Kidney capillary endothelial cell (primary cell): ENCODE measurements around the gene NDUFA3.

Experiments used
- DNase-seq: peaks from one replicate; pipeline ENCODE4 v3.0.0-alpha.2; 2018; ENCODE audit warnings: low spot score

Gene NDUFA3

DNA sequence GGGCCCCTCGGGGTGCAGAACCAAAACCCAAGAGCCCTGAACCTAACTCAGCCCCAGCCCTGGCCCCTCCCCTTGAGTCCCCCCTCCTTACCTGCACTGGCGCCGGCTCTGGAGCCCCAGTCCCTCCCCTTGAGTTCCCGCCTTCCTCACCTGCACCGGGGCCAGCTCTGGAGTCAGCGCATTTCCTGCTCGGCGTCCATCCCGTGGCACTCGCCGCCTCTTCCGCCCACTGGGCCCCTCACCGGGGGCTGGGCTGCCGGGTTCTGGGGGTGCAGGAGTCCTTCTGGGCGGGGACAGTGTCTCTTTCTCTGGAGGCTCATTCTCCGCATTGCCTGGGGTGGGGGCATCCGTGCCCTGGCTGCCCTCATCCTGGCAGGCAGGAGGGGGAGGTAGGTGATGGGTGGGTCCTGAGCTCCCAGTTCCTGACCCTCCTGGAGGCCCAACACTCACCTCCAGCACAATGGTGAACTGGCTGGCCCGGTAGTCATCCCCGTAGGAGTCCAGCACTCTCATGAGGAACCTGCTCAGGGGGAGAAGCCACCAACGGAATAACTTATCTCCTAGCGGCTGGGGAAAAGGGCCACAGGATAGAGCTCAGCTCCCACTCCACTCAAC is 5.3 kb downstream of the NDUFA3 start:
- DNase-seq: no peak

DNA sequence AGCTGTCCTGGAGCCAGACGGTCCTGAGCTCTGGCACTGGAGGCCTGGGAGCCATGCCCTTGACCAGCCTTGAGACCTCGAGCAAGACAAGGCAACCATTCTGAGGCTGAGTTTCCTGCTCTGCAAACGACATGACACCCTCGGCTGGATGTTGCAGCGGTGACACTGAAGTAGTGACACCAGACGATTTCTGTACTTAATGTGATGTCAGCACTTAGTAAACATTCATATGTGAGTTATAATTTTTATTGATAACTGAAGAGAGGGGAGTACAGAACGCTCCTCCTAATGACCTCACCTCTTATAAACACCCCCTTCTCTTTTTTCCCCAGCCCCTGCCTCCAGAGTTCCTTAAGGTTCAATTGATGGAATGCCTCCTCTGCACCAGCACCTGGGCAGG is 5.8 kb downstream of the NDUFA3 start:
- DNase-seq: no peak

DNA sequence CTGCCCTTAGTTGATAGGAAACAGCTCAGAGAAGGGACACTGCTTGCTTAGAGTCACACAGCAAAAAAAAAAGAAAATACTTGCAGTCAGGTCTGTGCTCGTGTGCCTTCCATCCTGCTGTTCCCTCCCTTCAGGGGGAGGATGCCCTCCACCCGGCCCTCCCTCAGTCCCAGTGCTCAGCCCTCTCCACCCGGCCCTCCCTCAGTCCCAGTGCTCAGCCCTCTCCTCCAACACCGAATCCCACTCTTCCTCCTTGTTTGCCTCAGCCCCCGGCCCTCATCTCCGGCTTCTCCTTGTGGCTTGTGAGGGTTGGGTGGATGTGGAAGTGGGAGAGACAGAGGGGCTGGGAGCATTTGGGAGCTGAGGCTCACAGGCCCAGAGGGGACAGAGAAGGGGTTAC is 7.0 kb downstream of the NDUFA3 start:
- DNase-seq: no peak

DNA sequence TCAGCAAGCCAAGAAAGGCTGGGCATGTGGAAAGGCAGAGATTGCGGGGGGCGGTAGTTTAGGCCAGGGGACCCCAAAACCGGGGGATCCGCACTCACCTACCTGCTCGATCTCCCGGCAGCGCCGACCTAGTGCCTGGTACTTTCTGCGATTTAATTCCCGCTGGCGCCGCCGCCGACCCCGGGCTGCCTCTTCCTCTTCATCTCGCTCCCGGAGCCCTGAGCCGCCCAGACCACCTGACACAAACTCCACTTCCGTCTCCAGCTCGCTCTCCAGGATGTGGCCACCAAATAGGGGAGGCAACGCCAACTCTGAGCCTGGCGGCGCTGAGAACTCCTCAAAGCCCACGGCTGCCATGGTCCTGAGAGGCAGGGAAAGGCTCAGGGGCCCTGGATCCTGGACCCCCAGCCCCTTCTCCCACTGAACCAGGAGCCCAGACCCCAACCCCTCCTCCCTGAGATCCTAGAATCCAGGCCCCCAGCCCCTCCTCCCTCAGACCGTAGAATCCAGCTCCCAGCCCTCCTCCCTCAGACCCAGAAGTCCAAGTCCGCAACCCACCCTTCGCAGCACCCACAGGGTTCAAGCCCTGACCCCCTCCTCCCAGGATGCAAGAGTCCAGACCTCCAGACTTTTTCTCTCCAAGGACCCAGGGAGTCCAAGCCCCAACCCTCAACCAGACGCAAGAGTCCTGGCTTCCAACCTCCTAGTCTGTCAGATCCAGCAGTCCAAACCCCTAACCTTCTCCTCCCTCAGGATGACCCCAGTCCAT is 11.9 kb downstream of the NDUFA3 start:
- peak; percentile 53 for DNase-seq

DNA sequence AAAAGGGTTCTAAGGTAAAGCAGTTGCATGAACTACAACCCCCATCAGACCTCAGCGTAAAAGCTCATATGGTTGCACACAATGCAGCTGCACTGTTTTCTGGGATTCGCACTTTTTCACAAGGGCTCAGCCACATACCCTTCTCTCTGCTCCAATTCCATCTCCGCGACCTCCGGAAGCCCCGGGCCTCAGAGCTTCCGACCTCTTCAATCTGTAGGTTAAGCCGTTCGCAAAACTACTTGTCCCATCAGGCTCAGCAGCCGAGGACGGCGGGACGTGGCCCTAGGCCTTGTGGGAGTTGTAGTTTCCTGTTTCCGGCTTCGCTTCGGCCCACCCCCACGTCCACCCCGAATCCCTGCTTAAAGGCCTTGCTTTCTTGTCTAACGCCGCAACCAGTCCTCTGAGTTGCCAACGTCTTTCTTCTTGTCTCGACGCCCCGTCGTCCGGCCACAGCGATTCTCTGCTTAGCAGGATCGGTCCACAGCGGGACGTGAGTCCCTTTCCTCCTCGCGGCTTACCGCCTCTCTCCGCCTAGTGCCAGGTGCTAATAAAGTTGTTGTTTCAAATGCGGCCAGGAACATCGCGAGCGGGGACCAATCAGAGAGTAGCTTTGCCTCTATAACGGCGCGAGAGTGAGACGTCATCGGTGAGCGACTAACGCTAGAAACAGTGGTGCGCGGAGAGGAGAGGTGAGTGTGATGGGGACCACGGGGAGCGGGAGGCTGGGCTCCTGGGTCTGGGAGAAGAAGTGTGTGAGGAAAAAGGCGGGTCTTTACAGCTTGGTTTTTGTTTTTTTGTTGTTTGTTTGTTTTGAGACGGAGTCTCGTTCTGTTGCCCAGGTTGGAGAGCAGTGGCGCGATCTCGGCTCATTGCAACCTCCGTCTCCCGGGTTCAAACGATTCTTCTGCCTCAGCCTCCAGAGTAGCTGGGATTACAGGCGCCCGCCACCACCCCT is 12.7 kb downstream of the NDUFA3 start, which contains the start of the genes PRPF31 and TFPT:
Gene PRPF31 (plus strand): TSS at position 646 of the 955 bp plus-strand sequence. CDS start 2,525 bp downstream, outside the sequence.
Gene TFPT (minus strand): TSS at position 549 of the 955 bp plus-strand sequence. CDS start 388 bp downstream, at position 161.
- DNase-seq: peak; percentile 97

DNA sequence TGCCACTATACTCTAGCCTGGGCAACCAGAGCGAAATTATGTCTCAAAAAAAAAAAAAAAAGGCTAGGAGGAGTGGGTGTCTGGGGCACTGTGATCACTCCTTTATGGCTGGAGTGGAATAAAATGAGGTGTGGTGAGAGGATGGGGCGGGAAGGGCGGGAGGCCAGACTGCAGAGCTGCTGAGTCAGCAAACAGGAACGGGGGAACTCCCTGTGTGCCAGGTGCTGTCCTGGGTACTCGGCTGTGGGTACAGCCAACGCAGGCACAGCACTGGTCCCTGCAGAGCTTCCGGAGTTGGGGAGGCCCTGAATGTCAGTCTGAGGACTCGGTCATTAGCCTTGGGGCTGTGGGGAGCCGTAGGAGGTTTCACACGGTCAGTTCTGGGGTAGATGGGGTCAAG is 18.6 kb downstream of the NDUFA3 start:
- DNase-seq: no peak

DNA sequence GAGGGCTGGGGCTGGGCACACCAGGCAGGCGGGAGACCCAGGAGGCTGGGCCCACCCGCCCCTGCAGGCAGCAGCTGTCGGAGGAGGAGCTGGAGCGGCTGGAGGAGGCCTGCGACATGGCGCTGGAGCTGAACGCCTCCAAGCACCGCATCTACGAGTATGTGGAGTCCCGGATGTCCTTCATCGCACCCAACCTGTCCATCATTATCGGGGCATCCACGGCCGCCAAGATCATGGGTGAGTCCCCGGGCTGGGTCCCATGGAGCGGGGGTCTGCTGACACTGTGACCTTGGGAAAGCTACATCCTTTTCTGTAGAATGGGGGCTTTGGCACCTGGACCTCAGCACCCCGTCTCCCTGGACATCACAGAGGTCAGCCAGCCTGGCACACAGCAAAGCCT is 21.0 kb downstream of the NDUFA3 start:
- DNase-seq: no peak

DNA sequence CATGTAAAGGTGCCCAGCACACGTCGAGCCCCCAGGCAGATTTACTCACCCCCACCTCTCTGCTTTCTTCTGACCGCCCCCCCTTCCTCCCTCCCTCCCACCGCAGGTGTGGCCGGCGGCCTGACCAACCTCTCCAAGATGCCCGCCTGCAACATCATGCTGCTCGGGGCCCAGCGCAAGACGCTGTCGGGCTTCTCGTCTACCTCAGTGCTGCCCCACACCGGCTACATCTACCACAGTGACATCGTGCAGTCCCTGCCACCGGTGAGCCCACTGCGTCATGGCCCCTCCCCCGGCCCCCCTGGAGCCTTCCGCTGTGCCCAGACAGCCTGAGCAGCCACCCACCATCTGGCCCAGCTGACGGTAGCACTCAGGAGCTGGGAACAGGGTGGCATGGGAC is 21.7 kb downstream of the NDUFA3 start:
- DNase-seq: no peak

DNA sequence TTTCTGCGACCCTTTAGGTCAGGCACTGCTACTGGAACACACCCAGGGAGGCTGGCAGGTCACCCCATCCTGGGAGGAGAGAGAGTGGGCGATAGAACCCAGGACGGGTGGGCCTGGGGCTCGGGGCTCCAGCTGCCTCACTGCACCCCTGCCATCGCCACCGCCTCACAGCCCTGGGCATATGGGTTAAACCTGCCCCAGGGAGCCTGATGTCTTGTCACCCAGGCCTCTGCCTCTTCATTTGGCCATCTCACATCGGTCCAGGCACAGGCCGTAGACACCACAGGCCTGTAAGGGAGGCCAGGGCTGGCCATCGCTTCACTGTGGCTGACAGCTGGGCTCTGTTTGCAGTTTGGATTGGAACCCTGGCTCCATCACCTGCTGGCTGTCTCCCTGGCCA is 23.1 kb downstream of the NDUFA3 start:
- no peak for DNase-seq

DNA sequence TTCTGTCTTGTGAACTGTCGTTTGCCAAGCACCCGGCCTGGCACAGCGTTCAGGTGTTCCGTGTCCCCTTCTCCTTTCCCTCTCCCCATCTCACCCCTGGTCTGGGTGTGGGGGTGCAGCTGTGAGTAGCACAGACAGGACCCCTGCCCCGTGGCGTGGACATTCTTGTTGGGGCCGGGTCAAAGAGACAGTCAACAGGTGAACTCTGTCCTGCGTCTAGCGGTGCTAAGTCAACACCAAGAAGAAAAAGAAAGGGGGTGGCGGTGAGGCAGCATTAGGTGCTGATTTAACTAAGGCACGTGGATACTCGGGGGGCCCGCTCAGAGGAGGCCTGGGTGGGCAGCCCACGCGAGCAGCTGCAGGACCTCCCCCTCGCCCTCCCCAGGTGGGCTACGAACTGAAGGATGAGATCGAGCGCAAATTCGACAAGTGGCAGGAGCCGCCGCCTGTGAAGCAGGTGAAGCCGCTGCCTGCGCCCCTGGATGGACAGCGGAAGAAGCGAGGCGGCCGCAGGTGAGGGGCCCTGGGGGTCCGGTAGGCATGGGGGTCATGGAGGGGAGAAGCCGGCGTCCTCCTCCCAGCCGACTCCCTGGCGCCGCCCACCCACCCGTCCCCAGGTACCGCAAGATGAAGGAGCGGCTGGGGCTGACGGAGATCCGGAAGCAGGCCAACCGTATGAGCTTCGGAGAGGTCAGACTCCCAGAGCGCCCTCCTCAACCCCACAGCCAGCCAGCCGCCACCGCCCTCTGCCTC is 25.2 kb downstream of the NDUFA3 start:
- no peak for DNase-seq

DNA sequence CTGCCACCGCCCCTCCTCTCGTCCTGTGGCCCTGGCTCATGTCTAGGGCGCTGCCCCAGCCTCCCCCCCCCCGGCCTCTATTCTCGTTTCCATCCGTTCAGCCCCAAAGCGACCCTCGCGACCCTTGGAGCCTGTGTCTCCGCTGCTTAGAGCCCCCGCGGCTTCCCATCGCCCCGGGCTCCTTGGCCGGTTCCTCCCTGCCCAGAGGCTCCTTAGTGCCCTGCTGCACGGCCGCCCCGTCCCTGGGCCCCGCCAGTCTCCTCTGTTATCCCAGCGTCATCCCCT is 25.7 kb downstream of the NDUFA3 start:
- no peak for DNase-seq

DNA sequence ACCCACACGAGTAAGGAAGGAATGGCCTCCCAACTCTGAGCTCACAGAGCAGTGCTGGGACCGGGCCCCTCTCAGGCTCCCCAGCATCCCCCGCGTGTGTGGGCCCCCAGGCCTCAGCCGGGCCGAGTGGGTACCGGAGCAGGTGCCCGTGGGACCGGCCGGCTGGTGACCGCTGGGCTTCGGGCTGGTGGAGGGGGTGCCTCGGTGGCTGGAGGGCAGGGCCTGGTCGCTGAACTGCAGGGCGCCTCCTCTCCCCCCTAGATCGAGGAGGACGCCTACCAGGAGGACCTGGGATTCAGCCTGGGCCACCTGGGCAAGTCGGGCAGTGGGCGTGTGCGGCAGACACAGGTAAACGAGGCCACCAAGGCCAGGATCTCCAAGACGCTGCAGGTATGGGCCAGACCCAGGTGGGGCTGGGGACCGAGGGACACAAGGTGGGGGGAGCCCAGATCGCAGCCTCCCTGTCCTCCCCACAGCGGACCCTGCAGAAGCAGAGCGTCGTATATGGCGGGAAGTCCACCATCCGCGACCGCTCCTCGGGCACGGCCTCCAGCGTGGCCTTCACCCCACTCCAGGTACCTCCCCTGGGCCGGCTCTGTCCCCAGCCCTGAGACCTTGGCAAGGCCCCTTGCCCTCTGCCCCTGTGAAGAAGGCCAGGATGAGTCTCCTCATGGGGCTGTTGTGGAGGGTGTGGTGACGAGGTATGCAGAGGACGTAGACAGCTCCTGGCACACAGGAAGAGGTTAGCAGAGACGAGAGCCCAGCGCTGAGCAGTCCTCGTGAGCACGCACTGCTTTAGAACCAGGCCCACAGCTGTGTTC is 26.4 kb downstream of the NDUFA3 start:
- no peak for DNase-seq

DNA sequence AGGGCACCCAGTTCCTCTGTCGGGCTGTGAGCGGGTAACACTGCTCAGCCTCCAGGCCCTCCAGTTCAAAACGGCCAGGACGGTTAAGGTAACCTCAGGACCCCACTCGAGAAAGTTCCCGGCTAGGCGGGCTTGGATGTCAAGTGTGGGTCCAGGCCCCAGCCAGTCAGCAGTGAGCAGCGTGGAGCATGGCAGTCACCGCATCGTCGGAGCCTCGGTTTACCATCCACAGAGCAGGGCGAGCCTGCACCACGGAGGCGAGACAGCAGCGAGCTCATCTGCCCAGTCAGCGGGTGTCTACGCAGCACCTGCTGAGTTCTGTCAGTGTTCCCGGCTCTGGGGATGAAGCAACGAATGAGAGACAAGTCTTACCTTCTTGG is 27.0 kb downstream of the NDUFA3 start:
- no peak for DNase-seq

DNA sequence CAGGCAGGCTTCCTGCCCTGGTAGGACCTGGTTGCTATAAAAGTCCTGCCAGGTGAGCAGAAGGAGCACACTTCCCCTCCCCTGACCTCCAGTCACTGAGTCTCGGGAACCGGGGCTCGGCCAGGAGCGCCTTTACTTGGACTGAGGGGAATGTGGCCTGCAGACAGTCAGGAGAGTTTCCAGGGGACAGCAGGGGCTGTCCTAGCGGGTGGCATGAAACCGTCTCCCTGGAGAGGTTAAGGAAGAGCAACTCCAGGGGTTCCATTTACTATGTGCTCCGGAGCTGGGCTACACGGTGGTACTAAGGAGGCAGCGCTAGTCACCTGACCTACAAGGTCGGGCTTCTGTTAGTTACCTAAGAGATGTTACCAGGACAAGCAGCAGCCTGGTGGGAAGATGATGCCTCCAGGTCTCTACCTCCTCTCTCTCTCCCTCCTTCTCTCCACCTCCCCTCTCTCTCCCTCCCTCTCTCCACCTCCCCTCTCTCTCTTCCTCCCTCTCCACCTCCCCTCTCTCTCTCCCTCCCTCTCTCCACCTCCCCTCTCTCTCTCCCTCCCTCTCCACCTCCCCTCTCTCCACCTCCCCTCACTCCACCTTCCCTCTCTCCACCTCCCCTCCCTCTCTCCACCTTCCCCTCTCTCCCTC is 30.8 kb downstream of the NDUFA3 start:
- DNase-seq: peak; percentile 44

DNA sequence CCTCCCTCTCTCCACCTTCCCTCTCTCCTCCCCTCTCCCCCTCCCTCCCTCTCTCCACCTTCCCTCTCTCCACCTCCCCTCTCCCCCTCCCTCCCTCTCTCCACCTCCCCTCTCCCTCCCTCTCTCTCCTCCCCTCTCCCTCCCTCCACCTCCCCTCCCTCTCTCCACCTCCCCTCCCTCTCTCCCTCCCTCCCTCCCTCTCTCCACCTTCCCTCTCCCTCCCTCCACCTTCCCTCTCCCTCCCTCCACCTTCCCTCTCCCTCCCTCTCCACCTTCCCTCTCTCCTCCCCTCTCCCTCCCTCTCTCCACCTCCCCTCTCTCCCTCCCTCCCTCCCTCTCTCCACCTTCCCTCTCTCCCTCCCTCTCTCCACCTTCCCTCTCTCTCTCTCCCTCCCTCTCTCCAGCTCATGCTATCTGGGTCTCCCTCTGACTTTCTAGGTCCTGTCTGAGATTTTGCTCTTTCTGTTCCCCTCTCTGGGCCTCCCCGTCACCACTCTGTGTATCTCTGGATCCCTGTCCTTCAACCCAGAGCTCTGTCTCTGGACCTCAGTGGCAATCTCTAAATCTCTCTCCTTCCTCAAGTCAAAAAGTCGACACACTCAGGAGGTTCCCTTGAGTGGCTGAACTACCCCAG is 31.4 kb downstream of the NDUFA3 start:
- DNase-seq: no peak

DNA sequence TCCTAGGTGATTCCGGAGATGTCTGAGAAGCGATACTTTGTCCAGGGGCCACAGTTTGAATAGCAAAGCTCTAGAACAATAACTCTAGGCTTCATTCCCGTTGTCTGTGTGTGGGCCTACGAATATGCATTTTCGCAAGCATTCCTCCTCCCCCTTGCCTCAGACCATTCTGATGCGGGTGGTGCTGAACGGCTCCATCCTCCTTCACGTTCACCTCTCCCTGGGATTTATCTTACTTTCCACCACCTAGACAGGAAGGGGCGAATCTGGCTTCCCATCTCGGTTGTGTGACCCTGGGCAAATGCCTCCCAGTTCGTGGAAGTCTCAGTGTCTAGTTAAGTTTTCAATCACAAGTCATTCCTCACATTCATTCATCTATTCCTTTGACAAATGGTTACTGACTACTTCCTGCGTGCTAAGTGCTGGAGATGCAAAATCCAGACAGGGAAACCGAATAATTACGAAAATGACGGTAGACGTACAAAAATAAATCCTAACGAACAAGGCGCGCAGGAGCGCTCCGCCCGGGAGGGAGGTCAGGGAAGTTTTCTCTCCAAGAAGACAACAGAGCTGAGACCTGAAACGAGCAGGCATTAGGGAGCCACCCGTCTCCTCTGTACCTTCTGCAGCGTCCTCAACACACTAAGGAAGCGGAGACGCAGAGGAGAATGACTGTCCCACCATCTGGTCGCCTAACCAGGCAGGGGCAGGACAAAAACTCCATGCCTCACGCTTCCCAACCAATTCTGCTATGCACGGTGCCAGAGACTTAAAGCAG is 33.6 kb downstream of the NDUFA3 start:
- no peak for DNase-seq

DNA sequence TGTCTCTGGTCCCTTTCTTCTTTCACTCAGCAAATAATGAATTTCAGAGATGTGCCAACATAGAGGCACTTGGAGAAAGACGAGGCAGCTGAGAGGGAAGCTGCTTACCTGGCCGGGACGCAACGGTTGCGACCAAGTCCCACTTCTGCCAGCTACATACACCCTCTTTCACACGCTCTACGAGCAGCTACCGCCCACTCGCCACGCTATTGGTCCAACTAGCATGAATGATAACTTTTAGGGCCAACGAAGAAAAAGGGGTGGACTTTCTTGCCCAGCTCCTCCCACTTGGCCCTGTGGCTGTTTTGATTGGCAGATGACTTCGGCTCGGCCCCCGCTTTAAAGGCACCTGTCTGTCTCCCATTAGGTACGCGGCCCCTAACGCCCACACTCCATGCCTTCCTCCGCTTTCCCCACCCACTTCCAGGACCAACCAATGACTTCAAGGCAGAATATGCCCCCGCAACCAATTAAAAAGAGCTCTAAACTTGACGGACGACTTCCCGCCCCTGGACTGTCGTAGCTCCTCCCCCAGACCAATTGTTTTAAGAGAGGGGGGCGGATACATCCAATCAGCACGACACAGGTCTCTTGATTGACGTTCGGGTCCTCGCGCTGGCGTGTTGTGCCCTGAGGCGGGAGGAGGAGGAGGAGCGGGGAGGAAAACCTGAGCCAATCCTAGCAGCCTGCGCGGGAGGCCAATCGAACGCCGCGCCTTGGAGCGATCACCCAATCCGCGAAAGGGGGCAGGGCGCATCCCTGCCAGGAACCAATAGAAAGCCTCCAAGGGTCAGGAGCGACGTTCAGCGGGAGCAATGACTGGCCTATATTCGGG is 34.4 kb downstream of the NDUFA3 start:
- DNase-seq: peak; percentile 100

DNA sequence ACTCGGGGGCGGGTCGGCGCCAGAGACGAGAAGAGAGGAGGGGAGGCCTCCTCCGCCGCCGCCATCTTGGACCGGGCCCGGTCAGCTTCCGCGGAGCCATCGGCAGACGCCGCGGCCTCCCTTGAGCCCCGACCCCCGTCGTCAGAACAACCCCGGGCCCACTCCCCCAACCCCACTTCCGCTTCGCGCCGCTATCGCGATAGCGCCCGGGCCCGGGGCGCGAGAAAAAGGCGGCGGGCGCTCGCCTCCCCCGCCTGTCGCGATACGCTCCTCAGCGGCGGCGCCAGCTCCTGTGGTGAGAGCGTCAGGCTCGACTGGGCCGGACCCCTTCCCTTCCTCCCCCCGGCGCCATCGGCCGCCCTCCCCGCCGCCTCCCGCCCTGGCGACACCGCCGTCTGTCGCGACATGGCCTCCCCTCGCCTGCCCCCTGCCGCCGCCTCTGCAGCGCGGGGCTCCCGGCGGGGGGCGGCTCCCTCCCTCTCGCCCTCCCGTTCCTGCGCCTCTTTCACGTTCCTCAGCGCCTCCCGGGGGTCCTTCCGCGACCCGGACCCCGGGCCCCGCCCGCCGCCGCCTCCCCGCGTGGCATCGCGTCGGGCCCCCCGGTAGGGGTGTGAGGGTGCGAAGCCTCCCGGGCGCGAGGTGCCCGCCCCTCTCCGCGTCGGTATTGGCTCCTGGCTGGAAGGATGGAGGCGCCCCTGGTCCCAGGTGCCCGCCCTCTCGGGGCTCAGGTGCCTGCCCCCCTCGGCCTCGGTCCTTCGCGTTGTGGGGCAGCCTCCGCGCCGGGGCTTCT is 35.2 kb downstream of the NDUFA3 start, which contains the start of gene CNOT3:
Gene CNOT3 (plus strand): TSS at position 64 of the 790 bp plus-strand sequence. CDS start 5,217 bp downstream, outside the sequence.
- no peak for DNase-seq
